ENCODE results near the gene ZNF234. TPM values are rescaled to one million over a fixed set of nuclear protein-coding genes. Genes with fewer than 3 reads are reported as not detected.

Gene ZNF234
- total and polyA plus RNA-seq, 2 donors (not counting 1 experiment from before 2014, with no cell fraction given) = 3.1 to 27.5 TPM

DNA sequence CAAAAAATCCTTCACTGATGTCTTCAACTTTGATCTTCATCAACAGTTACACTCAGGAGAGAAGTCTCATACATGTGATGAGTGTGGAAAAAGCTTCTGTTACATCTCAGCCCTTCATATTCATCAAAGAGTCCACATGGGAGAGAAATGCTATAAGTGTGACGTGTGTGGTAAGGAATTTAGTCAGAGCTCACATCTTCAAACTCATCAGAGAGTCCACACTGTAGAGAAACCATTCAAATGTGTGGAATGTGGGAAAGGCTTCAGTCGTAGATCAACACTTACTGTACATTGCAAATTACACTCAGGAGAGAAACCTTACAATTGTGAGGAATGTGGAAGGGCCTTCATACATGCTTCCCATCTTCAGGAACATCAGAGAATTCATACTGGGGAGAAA is 15.1 kb downstream of the ZNF234 start:
- H3K4me3 Mint-ChIP-seq = no peak overlapping the region
- H3K79me2 ChIP-seq (ENCODE audit: control insufficient read depth, insufficient read depth, low read length) = no peaks in the 10 kb centered on the region
- TF ChIP-seq, protein P1, sequence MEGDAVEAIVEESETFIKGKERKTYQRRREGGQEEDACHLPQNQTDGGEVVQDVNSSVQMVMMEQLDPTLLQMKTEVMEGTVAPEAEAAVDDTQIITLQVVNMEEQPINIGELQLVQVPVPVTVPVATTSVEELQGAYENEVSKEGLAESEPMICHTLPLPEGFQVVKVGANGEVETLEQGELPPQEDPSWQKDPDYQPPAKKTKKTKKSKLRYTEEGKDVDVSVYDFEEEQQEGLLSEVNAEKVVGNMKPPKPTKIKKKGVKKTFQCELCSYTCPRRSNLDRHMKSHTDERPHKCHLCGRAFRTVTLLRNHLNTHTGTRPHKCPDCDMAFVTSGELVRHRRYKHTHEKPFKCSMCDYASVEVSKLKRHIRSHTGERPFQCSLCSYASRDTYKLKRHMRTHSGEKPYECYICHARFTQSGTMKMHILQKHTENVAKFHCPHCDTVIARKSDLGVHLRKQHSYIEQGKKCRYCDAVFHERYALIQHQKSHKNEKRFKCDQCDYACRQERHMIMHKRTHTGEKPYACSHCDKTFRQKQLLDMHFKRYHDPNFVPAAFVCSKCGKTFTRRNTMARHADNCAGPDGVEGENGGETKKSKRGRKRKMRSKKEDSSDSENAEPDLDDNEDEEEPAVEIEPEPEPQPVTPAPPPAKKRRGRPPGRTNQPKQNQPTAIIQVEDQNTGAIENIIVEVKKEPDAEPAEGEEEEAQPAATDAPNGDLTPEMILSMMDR (IDR thresholded peaks at IDR 0.05) = no peak
- peaks cover 11 to 46% of the 10 kb centered on the region in 2 experiments for H3K36me3 ChIP-seq (replicated peaks in 1 of 2; ENCODE audit: control extremely low read depth in 1 of 2, control insufficient read depth in 1 of 2, extremely low read depth in 1 of 2, insufficient read depth in 2 of 2, low read length in 1 of 2)
- H3K9ac ChIP-seq (ENCODE audit: low read length) = no peak overlapping the region
- no peak overlapping the region for H2AFZ ChIP-seq (ENCODE audit: insufficient read depth, low read depth, low read length, poor library complexity, severe bottlenecking)
- intact Hi-C loops (cut with micrococcal nuclease) = no loop called here
- no peak overlapping the region for H3K27ac Mint-ChIP-seq
- no peaks in the 10 kb centered on the region for H3K27me3 Mint-ChIP-seq
- H3K27me3 ChIP-seq (replicated peaks in 1 of 4; ENCODE audit: control extremely low read depth in 1 of 4, control insufficient read depth in 3 of 4, insufficient read depth in 4 of 4, low read length in 3 of 4) = no peaks in the 10 kb centered on the region
- H3K4me1 Mint-ChIP-seq = no peaks in the 10 kb centered on the region
- H3K9me3 Mint-ChIP-seq (ENCODE audit: insufficient read depth) = peaks cover 21% of the 10 kb centered on the region
- H3K4me3 ChIP-seq (ENCODE audit: control extremely low read depth in 1 of 5, extremely low read depth in 1 of 5, insufficient read depth in 1 of 5, low read depth in 2 of 5, low read length in 4 of 5) = no peak overlapping the region
- H3K9me3 ChIP-seq (ENCODE audit: control extremely low read depth in 1 of 3, control insufficient read depth in 2 of 3, insufficient read depth in 1 of 3, low read length in 2 of 3) = peaks cover 14 to 59% (median 38%) of the 10 kb centered on the region in 3 donors
- POLR2A ChIA-PET = no interaction called here
- no peak overlapping the region for H3K27ac ChIP-seq (ENCODE audit: low read length in 2 of 2)
- no peak overlapping the region for H3K4me2 ChIP-seq (replicated peaks; ENCODE audit: low read depth, low read length, poor library complexity, severe bottlenecking)
- WGBS (ENCODE audit: insufficient coverage) = no CpG with 5 or more reads among the region's 2 CpGs
- DNase-seq (no peak), ATAC-seq (ENCODE audit: low read depth) (no peak)
- no peaks in the 10 kb centered on the region for H4K20me1 ChIP-seq (ENCODE audit: control insufficient read depth, insufficient read depth, low read length, poor library complexity, severe bottlenecking)
- CTCF ChIA-PET = no interaction called here
- no peaks in the 10 kb centered on the region for H3K4me1 ChIP-seq (ENCODE audit: control insufficient read depth in 2 of 2, insufficient read depth in 2 of 2, low read length in 2 of 2)

DNA sequence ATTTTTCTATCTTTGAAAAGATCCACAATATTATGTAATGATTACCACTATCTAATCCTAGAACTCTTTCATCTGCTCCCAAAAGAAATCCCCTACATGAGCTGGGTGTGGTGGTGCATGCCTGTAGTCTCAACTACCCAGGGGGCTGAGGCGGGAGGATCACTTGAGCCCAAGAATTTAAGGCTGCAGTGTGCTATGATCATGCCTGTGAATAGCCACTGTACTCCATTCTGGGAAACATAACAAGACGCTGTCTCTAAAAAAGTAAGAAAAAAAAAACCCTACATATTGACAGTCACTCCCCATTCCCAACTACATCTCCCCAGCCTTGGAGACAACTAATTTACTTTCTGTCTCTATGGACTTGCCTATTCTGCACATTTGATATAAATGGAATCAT is 22.4 kb downstream of the ZNF234 start:
- DNase-seq (no peak), ATAC-seq (ENCODE audit: low read depth) (no peak)
- Histone ChIP-seq H3K4me1 (ENCODE audit: control insufficient read depth in 2 of 2, insufficient read depth in 2 of 2, low read length in 2 of 2) (peaks cover 11 to 16% of the 10 kb centered on the region in 2 donors), H3K27ac (ENCODE audit: low read length in 2 of 2) (no peak overlapping the region), H3K27me3 (replicated peaks in 1 of 4; ENCODE audit: control extremely low read depth in 1 of 4, control insufficient read depth in 3 of 4, insufficient read depth in 4 of 4, low read length in 3 of 4) (no peaks in the 10 kb centered on the region), H3K4me2 (replicated peaks; ENCODE audit: low read depth, low read length, poor library complexity, severe bottlenecking) (no peak overlapping the region), H2AFZ (ENCODE audit: insufficient read depth, low read depth, low read length, poor library complexity, severe bottlenecking) (no peak overlapping the region), H3K9ac (ENCODE audit: low read length) (no peak overlapping the region), H3K36me3 (replicated peaks in 1 of 2; ENCODE audit: control extremely low read depth in 1 of 2, control insufficient read depth in 1 of 2, extremely low read depth in 1 of 2, insufficient read depth in 2 of 2, low read length in 1 of 2) (peaks cover 3 to 17% of the 10 kb centered on the region in 2 experiments), H3K4me3 (ENCODE audit: control extremely low read depth in 1 of 5, extremely low read depth in 1 of 5, insufficient read depth in 1 of 5, low read depth in 2 of 5, low read length in 4 of 5) (no peak overlapping the region), H3K9me3 (ENCODE audit: control extremely low read depth in 1 of 3, control insufficient read depth in 2 of 3, insufficient read depth in 1 of 3, low read length in 2 of 3) (peaks cover 6 to 32% (median 19%) of the 10 kb centered on the region in 3 donors), H3K79me2 (ENCODE audit: control insufficient read depth, insufficient read depth, low read length) (peaks cover 28% of the 10 kb centered on the region), H4K20me1 (ENCODE audit: control insufficient read depth, insufficient read depth, low read length, poor library complexity, severe bottlenecking) (no peaks in the 10 kb centered on the region)
- Mint-ChIP-seq H3K27ac (no peak overlapping the region), H3K27me3 (no peaks in the 10 kb centered on the region), H3K4me1 (peaks cover 31% of the 10 kb centered on the region), H3K9me3 (ENCODE audit: insufficient read depth) (peaks cover 6% of the 10 kb centered on the region), H3K4me3 (no peak overlapping the region)
- CTCF ChIA-PET = no interaction called here
- intact Hi-C loops (cut with micrococcal nuclease) = loop anchor here (1.0 to 2.0 kb wide), 2 partner anchors 69 to 285 kb away; partner anchors contain the start of genes ZNF224 and ZNF229
- 100% methylated on average over 1 of the region's 2 CpGs for WGBS (ENCODE audit: insufficient coverage)
- no peak for TF ChIP-seq EZH2 (IDR thresholded peaks at IDR 0.05; ENCODE audit: borderline replicate concordance, insufficient read depth, low read depth, low read length, poor library complexity, severe bottlenecking)
- TF ChIP-seq, protein P1 (IDR thresholded peaks at IDR 0.05) = no peak
- POLR2A ChIA-PET = no interaction called here
